HEK293T (cell line): ENCODE results near the gene VPS33A.

Experiments used
- CTCF ChIA-PET: fragments of 350-600 bp; formaldehyde crosslinking; extraction: SDS; loops from one replicate; lab custom pipeline; 2021; ENCODE audit warnings: antibody characterized with exemption, inconsistent platforms; lab: Yijun Ruan, JAX
- POLR2A ChIA-PET: fragments of 350-600 bp; formaldehyde crosslinking; extraction: SDS; loops from one replicate; lab custom pipeline; 2020; ENCODE audit warnings: antibody characterized with exemption, inconsistent platforms; lab: Yijun Ruan, JAX
- DNase-seq: peaks from one replicate; pipeline ENCODE4 v3.0.0; 2012; ENCODE audit warnings: mixed read lengths; ENCODE audit errors: extremely low spot score
- ARNT ChIP-seq: fragments of 450-650 bp; IDR thresholded peaks from 2 replicates; pipeline ENCODE4 v1.6.1; 2017; ENCODE audit warnings: mild to moderate bottlenecking
- BHLHE40 ChIP-seq: fragments of 450-650 bp; IDR thresholded peaks from 2 replicates; pipeline ENCODE4 v1.6.1; 2016; ENCODE audit warnings: mild to moderate bottlenecking, moderate library complexity, borderline replicate concordance
- CTBP1 ChIP-seq: fragments of 450-650 bp; IDR thresholded peaks from 2 replicates; pipeline ENCODE4 v1.6.1; 2016; ENCODE audit warnings: borderline replicate concordance
- ELF4 ChIP-seq: fragments of 450-650 bp; IDR thresholded peaks from 2 replicates; pipeline ENCODE4 v1.6.1; 2017; ENCODE audit warnings: antibody characterized with exemption
- FOXA1 ChIP-seq: fragments of 450-650 bp; IDR thresholded peaks from 2 replicates; pipeline ENCODE4 v1.6.1; 2016; ENCODE audit warnings: mild to moderate bottlenecking
- FOXK2 ChIP-seq: fragments of 450-650 bp; IDR thresholded peaks from 2 replicates; pipeline ENCODE4 v1.6.1; 2016; ENCODE audit warnings: mild to moderate bottlenecking
- FOXM1 ChIP-seq: fragments of 450-650 bp; IDR thresholded peaks from 2 replicates; pipeline ENCODE4 v1.6.1; 2017; ENCODE audit warnings: mild to moderate bottlenecking, borderline replicate concordance
- HDGF ChIP-seq: fragments of 450-650 bp; IDR thresholded peaks from 2 replicates; pipeline ENCODE4 v1.6.1; 2017; ENCODE audit warnings: antibody characterized with exemption, borderline replicate concordance
- L3MBTL2 ChIP-seq: fragments of 450-650 bp; conservative IDR thresholded peaks from 2 replicates; pipeline ENCODE4 v1.6.1; 2016; ENCODE audit warnings: mild to moderate bottlenecking
- LEF1 ChIP-seq: fragments of 450-650 bp; IDR thresholded peaks from 2 replicates; pipeline ENCODE4 v1.6.1; 2017; ENCODE audit warnings: mild to moderate bottlenecking, borderline replicate concordance
- NFRKB ChIP-seq: fragments of 450-650 bp; IDR thresholded peaks from 2 replicates; pipeline ENCODE4 v1.6.1; 2016; ENCODE audit warnings: mild to moderate bottlenecking, moderate library complexity
- SP1 ChIP-seq: fragments of 450-650 bp; IDR thresholded peaks from 2 replicates; pipeline ENCODE4 v1.6.1; 2017
- SUZ12 ChIP-seq: fragments of 450-650 bp; IDR thresholded peaks from 2 replicates; pipeline ENCODE4 v1.6.1; 2016; ENCODE audit warnings: mild to moderate bottlenecking
- TARDBP ChIP-seq: fragments of 450-650 bp; IDR thresholded peaks from 2 replicates; pipeline ENCODE4 v1.6.1; 2016
- ZNF384 ChIP-seq: fragments of 450-650 bp; IDR thresholded peaks from 2 replicates; pipeline ENCODE4 v1.6.1; 2016
- TF ChIP-seq, protein P1 (sequence below): fragments of 450-650 bp; IDR thresholded peaks from 2 replicates; pipeline ENCODE4 v1.6.1; 2016

VPS33A gene

DNA sequence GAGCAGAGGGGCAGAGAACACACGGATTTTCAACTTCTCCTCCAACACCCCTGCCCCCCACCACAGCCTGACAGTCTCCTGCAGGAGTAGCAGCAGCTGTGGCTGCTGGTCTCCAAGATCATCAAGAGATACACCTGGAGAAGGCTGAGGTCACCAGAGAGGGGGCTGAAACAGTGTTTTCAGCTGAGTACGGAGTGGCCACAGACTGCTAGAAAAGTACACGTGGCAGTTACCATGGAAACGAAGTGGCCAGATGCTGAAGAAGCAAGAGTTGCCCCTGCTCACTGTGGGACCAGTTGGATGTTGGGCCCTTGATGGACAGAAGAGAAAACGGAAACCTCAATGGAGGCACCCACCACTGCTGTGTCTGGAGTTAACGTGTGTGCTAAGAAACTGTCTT is 35.5 kb downstream of the VPS33A start:
- ChIA-PET POLR2A (no interaction called here), CTCF (no interaction called here)
- TF ChIP-seq NFRKB, result no peak
- no peak for DNase-seq

DNA sequence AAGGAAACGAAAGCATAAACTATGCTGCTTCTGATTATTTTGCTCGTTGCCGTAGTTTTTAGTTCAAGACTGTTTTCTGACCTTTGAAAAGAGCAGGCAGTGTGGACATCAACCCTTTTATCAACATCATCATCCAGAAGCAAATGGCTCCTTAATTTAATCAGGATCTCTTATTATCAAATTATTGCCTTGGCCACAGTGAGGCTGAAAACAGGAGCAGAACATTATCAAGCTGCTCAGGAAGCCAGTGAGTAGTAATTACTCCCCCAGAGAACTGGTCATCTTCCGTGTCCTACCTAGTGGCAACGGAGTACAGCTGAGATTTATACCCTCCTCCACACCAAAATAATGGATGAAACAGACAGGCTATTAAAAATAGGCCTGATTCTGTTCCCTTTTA is 38.2 kb downstream of the VPS33A start:
- ChIA-PET POLR2A (no interaction called here), CTCF (no interaction called here)
- TF ChIP-seq CTBP1, result no peak
- TF ChIP-seq HDGF, result no peak
- no peak for TF ChIP-seq SP1
- TF ChIP-seq ELF4, result no peak
- no peak for TF ChIP-seq NFRKB
- no peak for TF ChIP-seq BHLHE40
- no peak for TF ChIP-seq FOXM1
- no peak for DNase-seq

DNA sequence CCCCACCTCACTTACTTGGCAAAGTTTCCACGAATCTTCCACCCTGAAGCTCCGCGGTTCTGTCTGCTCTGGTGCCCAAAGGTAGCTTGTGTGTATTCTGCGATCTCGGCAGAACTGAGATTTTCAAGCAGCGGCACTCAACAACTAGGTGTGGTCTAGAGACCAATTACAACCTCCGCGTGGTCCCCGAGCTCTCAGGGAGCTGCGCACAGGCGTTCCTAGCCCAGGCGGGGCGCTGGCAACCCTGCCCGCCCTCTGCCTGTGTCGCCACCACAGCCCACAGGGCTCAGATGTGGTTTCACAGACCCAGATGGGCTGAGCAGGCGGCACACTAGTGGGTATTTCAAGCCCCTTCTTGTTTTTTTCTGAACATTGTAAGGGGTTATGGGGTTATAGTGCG is 39.0 kb downstream of the VPS33A start:
- TF ChIP-seq SP1, result no peak
- TF ChIP-seq ARNT, result no peak
- ChIA-PET POLR2A (no interaction called here), CTCF (no interaction called here)
- DNase-seq, result no peak

DNA sequence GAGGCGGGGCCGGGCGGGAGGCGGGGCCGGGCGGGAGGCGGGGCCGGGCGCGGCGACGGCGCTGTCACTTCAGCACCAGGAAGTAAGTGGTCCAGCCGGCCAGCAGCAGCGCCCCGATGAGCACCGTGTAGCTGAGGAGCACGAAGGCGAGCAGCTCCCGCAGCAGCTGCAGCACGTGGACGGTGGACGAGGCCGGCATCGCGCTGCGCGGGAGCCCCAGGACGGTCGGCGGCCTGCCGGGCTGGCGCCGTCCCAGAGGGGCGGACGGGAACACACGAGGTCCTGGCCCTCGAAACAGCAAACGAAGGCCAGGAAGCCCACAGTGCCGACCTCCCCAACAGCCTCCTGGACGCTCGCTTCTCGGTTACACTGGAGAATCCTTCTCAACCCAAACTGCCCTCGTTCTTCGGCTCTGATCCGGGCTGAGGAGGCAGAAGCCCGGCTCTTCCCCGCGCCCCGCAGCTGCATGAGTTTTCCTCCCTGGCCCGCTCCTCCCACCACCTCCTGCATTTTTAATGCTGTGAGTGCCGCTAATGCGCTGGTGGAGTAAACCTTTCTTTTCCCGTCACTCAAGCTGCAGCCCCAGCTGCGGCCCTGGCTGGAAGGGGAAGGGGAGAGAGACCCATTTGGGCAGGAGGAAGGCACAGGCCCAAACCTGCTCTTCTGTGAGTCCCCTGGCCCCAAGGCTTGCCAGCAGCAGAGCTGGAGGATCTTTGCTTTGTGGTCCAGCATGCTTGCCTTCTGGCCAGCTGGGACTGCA is 39.7 kb downstream of the VPS33A start:
- CTCF ChIA-PET, result no interaction called here
- POLR2A ChIA-PET, result interaction anchor here (0.8 to 1.7 kb wide), 5 partner anchors 9 to 39 kb away, joined by 3 to 7 read pairs (median 3); partner anchors contain the start of gene VPS33A
- peak; percentile 88 for TF ChIP-seq L3MBTL2
- no peak for TF ChIP-seq TARDBP
- TF ChIP-seq ARNT, result no peak
- TF ChIP-seq ZNF384, result no peak
- no peak for DNase-seq

DNA sequence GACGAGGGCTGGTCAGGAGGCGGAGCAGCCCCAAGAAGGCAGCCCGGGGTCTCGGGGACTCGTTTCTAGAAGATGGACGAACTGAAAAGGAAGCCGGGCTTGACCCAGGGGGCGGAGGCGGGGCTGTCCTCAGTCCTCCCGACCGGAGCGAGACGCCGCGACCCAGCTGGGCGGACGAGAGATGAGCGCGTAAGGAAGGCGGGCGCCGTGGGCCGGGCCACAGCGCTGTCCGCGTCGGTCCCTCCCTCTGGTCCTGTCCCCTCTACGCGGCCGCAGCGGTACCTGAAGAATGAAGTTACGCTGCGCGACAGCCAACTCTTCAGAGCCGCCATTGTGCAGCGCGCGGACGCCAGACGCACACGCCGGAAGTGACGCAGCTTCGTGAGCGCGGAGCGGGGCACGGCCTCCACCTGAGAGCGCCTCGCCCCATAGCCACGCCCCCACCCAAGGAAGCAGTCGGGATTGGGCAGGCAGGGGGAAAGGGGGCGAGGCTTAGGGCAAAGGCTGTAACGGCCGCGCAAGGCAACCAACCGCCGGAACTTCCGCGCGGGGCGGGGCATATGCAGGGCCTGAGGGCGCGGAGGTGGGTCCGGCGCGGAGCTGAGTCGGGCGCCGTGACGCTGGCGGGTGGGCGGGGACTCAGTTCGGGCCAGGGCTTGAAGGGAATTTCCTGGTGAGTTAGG is 40.5 kb downstream of the VPS33A start, which contains the start of gene DIABLO:
TSS of gene DIABLO (minus strand) at position 370 of the 683 bp plus-strand sequence. CDS start at position 332, 38 bp downstream.
- TF ChIP-seq HDGF, result peak; percentile 98; the same call in 1 of the 2 replicates
- no peak for TF ChIP-seq FOXM1
- TF ChIP-seq ELF4, result 0 out of 2 replicates have a peak, but pooled peaks have one; percentile 18
- TF ChIP-seq ARNT, result no peak
- TF ChIP-seq, protein P1, sequence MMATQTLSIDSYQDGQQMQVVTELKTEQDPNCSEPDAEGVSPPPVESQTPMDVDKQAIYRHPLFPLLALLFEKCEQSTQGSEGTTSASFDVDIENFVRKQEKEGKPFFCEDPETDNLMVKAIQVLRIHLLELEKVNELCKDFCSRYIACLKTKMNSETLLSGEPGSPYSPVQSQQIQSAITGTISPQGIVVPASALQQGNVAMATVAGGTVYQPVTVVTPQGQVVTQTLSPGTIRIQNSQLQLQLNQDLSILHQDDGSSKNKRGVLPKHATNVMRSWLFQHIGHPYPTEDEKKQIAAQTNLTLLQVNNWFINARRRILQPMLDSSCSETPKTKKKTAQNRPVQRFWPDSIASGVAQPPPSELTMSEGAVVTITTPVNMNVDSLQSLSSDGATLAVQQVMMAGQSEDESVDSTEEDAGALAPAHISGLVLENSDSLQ, result peak; percentile 83
- no peak for TF ChIP-seq FOXK2
- TF ChIP-seq FOXA1, result no peak
- no peak for TF ChIP-seq CTBP1
- TF ChIP-seq SP1, result no peak
- TF ChIP-seq ZNF384, result no peak
- TF ChIP-seq NFRKB, result no peak
- CTCF ChIA-PET, result no interaction called here
- POLR2A ChIA-PET, result interaction anchor here (0.8 to 1.7 kb wide), 5 partner anchors 9 to 40 kb away, joined by 3 to 7 read pairs (median 3); partner anchors contain the start of gene VPS33A
- DNase-seq, result peak; percentile 99

DNA sequence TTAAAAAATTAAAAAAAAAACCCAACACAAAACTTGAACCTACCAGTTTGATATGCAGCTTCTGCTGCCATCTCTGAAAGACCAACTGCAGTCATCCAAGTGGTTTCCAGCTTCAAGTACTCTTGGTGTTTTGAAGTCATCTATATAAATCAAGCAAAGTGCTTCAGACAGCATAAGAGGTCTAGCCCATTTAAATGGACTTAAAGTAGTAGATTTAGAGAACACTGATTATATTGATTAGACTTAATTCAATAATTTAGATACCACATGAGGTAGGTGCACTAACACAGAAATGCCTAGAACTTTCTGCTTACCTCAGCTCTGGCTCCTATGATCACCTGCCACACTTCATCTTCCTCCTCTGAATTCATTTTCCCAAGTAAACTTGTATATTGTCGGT is 49.8 kb downstream of the VPS33A start:
- CTCF ChIA-PET, result no interaction called here
- DNase-seq, result no peak
- POLR2A ChIA-PET, result interaction anchor here (2.3 kb wide), 1 partner anchor 9 kb away, joined by 7 read pairs; the partner anchor contains the start of gene DIABLO
- TF ChIP-seq TARDBP, result no peak
- no peak for TF ChIP-seq SP1
- no peak for TF ChIP-seq ZNF384
- TF ChIP-seq FOXK2, result no peak
- TF ChIP-seq HDGF, result no peak
- TF ChIP-seq BHLHE40, result no peak
- no peak for TF ChIP-seq L3MBTL2
- TF ChIP-seq FOXA1, result no peak
- no peak for TF ChIP-seq LEF1
- no peak for TF ChIP-seq SUZ12
- TF ChIP-seq ARNT, result no peak
- no peak for TF ChIP-seq FOXM1
- TF ChIP-seq CTBP1, result no peak
- no peak for TF ChIP-seq NFRKB
- no peak for TF ChIP-seq ELF4
- TF ChIP-seq, protein P1, result no peak

DNA sequence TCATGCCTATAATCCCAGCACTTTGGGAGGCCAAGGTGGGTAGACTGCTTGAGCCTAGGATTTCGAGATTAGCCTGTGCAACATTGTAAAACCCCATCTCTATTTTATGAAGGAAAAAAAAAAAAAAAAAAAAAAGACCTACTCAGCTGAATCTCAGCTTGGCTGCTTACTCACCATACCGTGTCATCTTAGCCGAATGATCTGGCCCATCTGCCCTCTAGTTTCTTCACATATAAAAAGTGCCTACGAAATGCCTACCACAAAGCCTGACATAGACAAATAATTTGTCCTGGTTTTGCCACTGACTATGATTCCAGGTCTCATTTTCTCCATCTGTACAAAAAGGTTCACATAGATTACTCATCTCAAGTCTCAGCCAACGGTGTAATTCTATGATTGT is 50.5 kb downstream of the VPS33A start:
- no peak for TF ChIP-seq TARDBP
- TF ChIP-seq BHLHE40, result no peak
- no peak for TF ChIP-seq FOXK2
- TF ChIP-seq, protein P1, result no peak
- TF ChIP-seq HDGF, result no peak
- no peak for TF ChIP-seq FOXA1
- no peak for TF ChIP-seq NFRKB
- TF ChIP-seq ELF4, result no peak
- no peak for TF ChIP-seq FOXM1
- no peak for TF ChIP-seq SP1
- TF ChIP-seq SUZ12, result no peak
- no peak for TF ChIP-seq ARNT
- TF ChIP-seq CTBP1, result no peak
- no peak for TF ChIP-seq L3MBTL2
- no peak for TF ChIP-seq ZNF384
- no peak for TF ChIP-seq LEF1
- CTCF ChIA-PET, result no interaction called here
- POLR2A ChIA-PET, result interaction anchor here (2.3 kb wide), 1 partner anchor 10 kb away, joined by 7 read pairs; the partner anchor contains the start of gene DIABLO
- no peak for DNase-seq
